Endothelial cell of umbilical vein (primary cell): Measurements from ENCODE around the gene ANO1. TPM values are rescaled to one million over a fixed set of nuclear protein-coding genes. Genes with fewer than 3 reads are reported as not detected.

Source experiments
- BruUV-seq: library from RNA; stranded (reverse); fragments of 400-500 nt; replicated peaks from 2 replicates; lab custom pipeline; 2021; lab: Mats Ljungman, UMichigan
- CTCF ChIA-PET: fragments of 300-600, 350-600 bp; sonication (Branson Sonifier 250); formaldehyde crosslinking; loops from one replicate; lab custom pipeline; 2021; ENCODE audit warnings: antibody characterized with exemption, inconsistent platforms; lab: Charles Lee
- POLR2A ChIA-PET: fragments of 300-600, 350-600 bp; sonication (Branson Sonifier 250); formaldehyde crosslinking; loops from one replicate; lab custom pipeline; 2021; ENCODE audit warnings: antibody characterized with exemption, inconsistent platforms; lab: Charles Lee
- DNase-seq: peaks from one replicate; pipeline ENCODE4 v3.0.0-alpha.2; 2011; ENCODE audit warnings: low read depth, low spot score
- FAIRE-seq: peaks from 2 replicates; lab custom pipeline; 2011; peaks lifted over from hg19 to GRCh38; lab: Jason Lieb, UNC
- H2AFZ ChIP-seq: 2 replicates; pipeline ENCODE4 v1.6.0; 2012; ENCODE audit warnings: low read depth, low read length, control low read depth, inconsistent platforms
- H3K27ac ChIP-seq: 2 replicates; pipeline ENCODE4 v1.5.1; 2011; ENCODE audit warnings: low read depth, mild to moderate bottlenecking, control low read depth, low read length, moderate library complexity; ENCODE audit not compliant: insufficient read depth
- H3K27me3 ChIP-seq, 2 experiments: 2 replicates each; pipeline versions ENCODE4 v1.6.0 to v1.6.1; 2011; ENCODE audit warnings: low read length in 2 of 2, mixed read lengths in 1 of 2; ENCODE audit not compliant: control insufficient read depth in 2 of 2, insufficient read depth in 2 of 2
- H3K36me3 ChIP-seq, 2 experiments: 2 replicates in 1 of 2; 3 replicates in 1 of 2; pipeline ENCODE4 v1.5.1; 2011; ENCODE audit warnings: low read length in 2 of 2, mild to moderate bottlenecking in 1 of 2, moderate library complexity in 1 of 2; ENCODE audit not compliant: control insufficient read depth in 2 of 2, insufficient read depth in 2 of 2; ENCODE audit errors: extremely low read depth in 1 of 2
- H3K4me1 ChIP-seq: 3 replicates; pipeline ENCODE4 v1.5.1; 2011; ENCODE audit warnings: mild to moderate bottlenecking, low read length; ENCODE audit not compliant: control insufficient read depth, insufficient read depth; ENCODE audit errors: extremely low read depth
- H3K4me2 ChIP-seq: 2 replicates; pipeline ENCODE4 v1.6.1; 2011; ENCODE audit warnings: low read length, control low read depth, mixed read lengths; ENCODE audit not compliant: insufficient read depth
- H3K4me3 ChIP-seq, 3 experiments: fragments of 200-600 bp in 1 of 3; sonication (generic), shearing (Covaris generic) in 1 of 3; replicated peaks in 1 of 3; 2 replicates each; pipeline ENCODE4 v1.5.1; 2011 to 2016; ENCODE audit warnings: control low read depth in 3 of 3, low read length in 3 of 3, mild to moderate bottlenecking in 2 of 3, inconsistent platforms in 1 of 3, low read depth in 1 of 3, moderate library complexity in 1 of 3; ENCODE audit not compliant: insufficient read depth in 1 of 3
- H3K79me2 ChIP-seq: 2 replicates; pipeline ENCODE4 v1.6.0; 2012; ENCODE audit warnings: low read length, inconsistent platforms; ENCODE audit not compliant: control insufficient read depth, insufficient read depth
- H3K9ac ChIP-seq: replicated peaks from 2 replicates; pipeline ENCODE3; 2011; ENCODE audit warnings: low read length, control low read depth; ENCODE audit not compliant: insufficient read depth; ENCODE audit errors: extremely low read depth
- H3K9me1 ChIP-seq: replicated peaks from 3 replicates; pipeline ENCODE4 v1.6.0; 2011; ENCODE audit warnings: mild to moderate bottlenecking, low read length; ENCODE audit not compliant: control insufficient read depth, insufficient read depth; ENCODE audit errors: extremely low read depth
- H3K9me3 ChIP-seq: replicated peaks from 2 replicates; pipeline ENCODE4 v1.5.1; 2012; ENCODE audit warnings: low read length, inconsistent platforms; ENCODE audit not compliant: control insufficient read depth, insufficient read depth
- H4K20me1 ChIP-seq: replicated peaks from 2 replicates; pipeline ENCODE3; 2011; ENCODE audit warnings: mild to moderate bottlenecking, low read length; ENCODE audit not compliant: control insufficient read depth, insufficient read depth; ENCODE audit errors: extremely low read depth
- CTCF ChIP-seq, 2 donors: IDR thresholded peaks; 1 replicate in 1 of 2; 2 replicates in 1 of 2; pipeline ENCODE4 v1.5.1; 2011; ENCODE audit warnings: low read length in 2 of 2, mild to moderate bottlenecking in 2 of 2, moderate library complexity in 2 of 2, control low read depth in 1 of 2, inconsistent platforms in 1 of 2, low read depth in 1 of 2; ENCODE audit not compliant: insufficient read depth in 1 of 2; ENCODE audit errors: extremely low read depth in 1 of 2
- EZH2 ChIP-seq: IDR thresholded peaks from 2 replicates; pipeline ENCODE4 v1.6.1; 2012; ENCODE audit warnings: borderline replicate concordance, low read depth, mild to moderate bottlenecking, moderate library complexity, low read length, inconsistent platforms; ENCODE audit not compliant: severe bottlenecking
- FOS ChIP-seq: IDR thresholded peaks from 2 replicates; pipeline ENCODE4 v1.6.1; 2011; ENCODE audit warnings: mild to moderate bottlenecking, low read length, moderate library complexity, borderline replicate concordance; ENCODE audit not compliant: insufficient read depth
- GATA2 ChIP-seq: IDR thresholded peaks from 2 replicates; pipeline ENCODE4 v1.7.0; 2011; ENCODE audit warnings: low read depth, mild to moderate bottlenecking, moderate library complexity, mixed read lengths, low read length; ENCODE audit not compliant: insufficient read length, insufficient read depth
- JUN ChIP-seq: IDR thresholded peaks from 2 replicates; pipeline ENCODE4 v1.6.1; 2011; ENCODE audit warnings: borderline replicate concordance, low read depth; ENCODE audit not compliant: insufficient read length, insufficient read depth
- MAX ChIP-seq: IDR thresholded peaks from 2 replicates; pipeline ENCODE4 v1.6.1; 2011; ENCODE audit not compliant: insufficient read depth, insufficient read length
- MYC ChIP-seq: IDR thresholded peaks from one replicate; pipeline ENCODE4 v1.6.1; 2011; ENCODE audit warnings: mild to moderate bottlenecking, low read depth, low read length
- POLR2A ChIP-seq: IDR thresholded peaks from 2 replicates; pipeline ENCODE4 v1.6.1; 2012; ENCODE audit warnings: low read depth, mild to moderate bottlenecking, control low read depth, low read length
- POLR2AphosphoS5 ChIP-seq: IDR thresholded peaks from 2 replicates; pipeline ENCODE4 v1.6.1; 2012; ENCODE audit warnings: low read depth, mild to moderate bottlenecking, control low read depth, low read length, moderate library complexity; ENCODE audit not compliant: insufficient read depth
- dilution Hi-C: fragments of 300-500 bp; cut with MboI; formaldehyde crosslinking; loops from one replicate; pipeline ENCODE4 v1.15.0; 2019; ENCODE audit warnings: low sequenced_read_pairs; ENCODE audit not compliant: extremely low pct_ligation_motif_present
- intact Hi-C: fragments of 100-400 bp; cut with micrococcal nuclease; formaldehyde crosslinking; loops from one replicate; pipeline ENCODE4 v1.10.0; 2022
- polyA plus RNA-seq, 4 experiments: library from polyadenylated mRNA; depleted of rRNA in 3 of 4; stranded (reverse) in 3 of 4; unstranded in 1 of 4; fragments of >200 nt; gene quantifications; 2 replicates each; pipeline versions ENCODE4 v1.2.1 to v1.2.3, GENCODE V29; 2011 to 2012; ENCODE audit warnings: missing spikeins in 1 of 4
- total RNA-seq: library from RNA; stranded (reverse); gene quantifications from 2 replicates; pipeline ENCODE4 v1.2.3, GENCODE V29; 2021

The ANO1 gene
- total and polyA plus RNA-seq, 2 donors (not counting 3 experiments of a cell fraction or from before 2014, with no cell fraction given) = 0.03 to 0.40 TPM

DNA sequence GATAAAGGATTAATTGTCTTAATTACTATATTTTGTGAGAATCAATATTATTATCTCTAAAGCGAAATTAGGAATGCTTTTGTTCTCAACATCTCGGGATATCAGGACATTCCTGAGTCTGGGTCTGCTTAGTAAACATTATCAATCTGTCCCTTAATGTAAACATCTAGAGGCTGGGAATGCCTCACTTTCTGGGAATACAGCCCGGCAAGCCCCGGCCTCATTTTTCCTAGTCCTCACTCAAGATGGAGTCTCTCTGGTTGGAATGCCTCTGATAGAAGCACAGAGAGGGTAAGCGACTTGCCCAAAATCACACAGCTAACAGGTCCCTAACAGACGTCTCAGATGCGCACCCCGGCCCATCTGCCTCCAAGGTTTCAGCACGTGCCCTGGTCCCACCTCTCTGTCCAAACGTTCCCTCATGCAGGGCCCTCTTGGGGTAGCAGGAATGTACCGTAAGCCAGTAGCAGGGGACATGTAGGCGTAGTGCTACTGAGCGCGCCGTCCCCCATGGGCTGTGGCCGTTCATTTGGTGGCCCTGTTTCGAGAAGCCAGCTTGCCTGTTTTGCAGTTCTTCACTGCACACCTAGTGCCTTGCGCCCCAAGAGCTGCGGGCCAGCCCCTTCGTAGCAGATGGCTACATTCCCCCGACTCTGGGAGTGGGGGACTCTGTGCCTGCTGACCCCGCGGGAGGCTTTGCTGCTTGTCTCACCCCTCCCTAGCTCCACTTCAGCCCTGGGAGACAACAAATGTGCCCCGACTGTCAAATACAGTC lies 62.8 kb downstream of the ANO1 start:
- no peaks in the 10 kb centered on the region for H3K79me2 ChIP-seq
- peaks cover 0 to 3% of the 10 kb centered on the region in 2 experiments for H3K27me3 ChIP-seq
- H3K4me3 ChIP-seq = no peak overlapping the region
- no peak overlapping the region for H3K9ac ChIP-seq
- H3K4me1 ChIP-seq = no peaks in the 10 kb centered on the region
- no peak overlapping the region for H2AFZ ChIP-seq
- no peaks in the 10 kb centered on the region for H3K9me1 ChIP-seq
- H3K4me2 ChIP-seq = no peak overlapping the region
- H4K20me1 ChIP-seq = no peaks in the 10 kb centered on the region
- dilution Hi-C loops (no loop called here), intact Hi-C loops (no loop called here)
- H3K9me3 ChIP-seq = no peaks in the 10 kb centered on the region
- H3K36me3 ChIP-seq = no peaks in the 10 kb centered on the region
- H3K27ac ChIP-seq = no peak overlapping the region
- FAIRE-seq = no peak
- ChIA-PET CTCF (interaction anchor here (0.9 to 1.4 kb wide), 2 partner anchors 12 to 226 kb away, joined by 3 to 4 read pairs; no protein-coding TSS in a partner anchor), POLR2A (no interaction called here)
- no peak for DNase-seq
- no TSS peak for BruUV-seq
- TF ChIP-seq EZH2 (no peak), MAX (no peak), POLR2A (no peak), POLR2AphosphoS5 (no peak), JUN (no peak), CTCF (IDR thresholded peaks at IDR 0.05; ENCODE audit: extremely low read depth in 1 of 2, insufficient read depth in 1 of 2, low read depth in 1 of 2, low read length in 2 of 2) (no peak), FOS (no peak), GATA2 (no peak), MYC (no peak)
